ENCODE data around the gene TSPAN9. TPM values are rescaled to one million over a fixed set of nuclear protein-coding genes. Genes with fewer than 3 reads are reported as not detected.
A peak's percentile ranks its signal among the peaks of the same experiment; 100 is the strongest.

The TSPAN9 gene
- polyA plus RNA-seq, 1 of the 3 experiments (the other 2 are of a cell fraction): 34.9 TPM

DNA sequence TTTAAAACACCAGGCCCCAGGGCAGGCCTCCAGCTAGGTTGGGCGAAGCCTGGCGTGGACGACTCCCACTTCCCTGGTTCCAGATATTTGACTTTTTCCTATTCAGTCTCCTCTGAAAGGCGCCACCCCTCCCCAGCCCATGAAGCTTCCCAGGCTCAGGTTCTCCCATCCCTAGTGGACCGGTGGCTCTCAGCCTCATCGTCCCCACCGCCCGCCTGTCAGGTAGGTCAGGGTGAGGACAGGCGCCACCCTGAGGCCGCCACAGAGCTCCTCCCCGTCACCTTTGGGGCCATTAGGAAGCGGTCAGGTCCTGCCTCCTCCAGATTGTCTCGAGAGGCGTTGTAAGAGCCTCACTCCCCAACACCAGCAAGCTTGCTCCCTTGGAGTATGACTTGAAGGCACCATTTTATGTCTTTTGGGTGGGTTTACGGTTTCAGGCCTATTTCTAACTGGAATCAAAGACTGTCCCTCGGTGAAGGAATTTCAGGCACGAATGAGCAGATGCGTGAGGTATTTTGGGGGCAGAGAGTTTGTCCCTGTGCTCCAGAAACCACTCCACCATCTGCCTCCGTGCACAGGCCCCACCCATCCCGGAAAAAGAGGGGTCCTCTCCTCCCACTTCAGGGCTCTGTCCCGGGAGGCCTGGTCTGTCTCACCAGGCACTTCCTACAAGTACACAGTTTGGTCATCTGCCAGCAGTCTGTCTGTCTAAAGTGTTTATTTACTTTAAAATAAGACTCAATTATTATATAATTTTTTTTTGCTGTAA, 55.6 kb downstream of the TSPAN9 start (continued):
- TF ChIP-seq, protein P1, sequence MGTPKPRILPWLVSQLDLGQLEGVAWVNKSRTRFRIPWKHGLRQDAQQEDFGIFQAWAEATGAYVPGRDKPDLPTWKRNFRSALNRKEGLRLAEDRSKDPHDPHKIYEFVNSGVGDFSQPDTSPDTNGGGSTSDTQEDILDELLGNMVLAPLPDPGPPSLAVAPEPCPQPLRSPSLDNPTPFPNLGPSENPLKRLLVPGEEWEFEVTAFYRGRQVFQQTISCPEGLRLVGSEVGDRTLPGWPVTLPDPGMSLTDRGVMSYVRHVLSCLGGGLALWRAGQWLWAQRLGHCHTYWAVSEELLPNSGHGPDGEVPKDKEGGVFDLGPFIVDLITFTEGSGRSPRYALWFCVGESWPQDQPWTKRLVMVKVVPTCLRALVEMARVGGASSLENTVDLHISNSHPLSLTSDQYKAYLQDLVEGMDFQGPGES (IDR thresholded peaks at IDR 0.05; ENCODE audit: low read depth, low read length): no peak
- no peak for TF ChIP-seq RCOR1 (IDR thresholded peaks at IDR 0.05; ENCODE audit: low read length)
- TF ChIP-seq EZH2phosphoT487 (IDR thresholded peaks at IDR 0.05; ENCODE audit: borderline replicate concordance, low read depth): no peak
- TF ChIP-seq CHD2 (IDR thresholded peaks at IDR 0.05; ENCODE audit: low read length, partially characterized antibody): no peak

- no peaks in the 10 kb centered on the region for H3F3A ChIP-seq (replicated peaks; ENCODE audit: insufficient read depth)
- peak; percentile 18 for DNase-seq
- TF ChIP-seq NFIC (IDR thresholded peaks at IDR 0.05; ENCODE audit: borderline replicate concordance): peak; percentile 1; the same call in 1 of the 2 replicates
- no peak for TF ChIP-seq YY1 (IDR thresholded peaks at IDR 0.05; ENCODE audit: low read depth)
- no peak for TF ChIP-seq JUND (IDR thresholded peaks at IDR 0.05)
- TF ChIP-seq CHD2 (IDR thresholded peaks at IDR 0.05; ENCODE audit: low read length, partially characterized antibody): no peak
- no peak for TF ChIP-seq REST (IDR thresholded peaks at IDR 0.05; ENCODE audit: low read depth, low read length)
- no peak for TF ChIP-seq RXRA (IDR thresholded peaks at IDR 0.05; ENCODE audit: borderline replicate concordance, low read depth)
- no peaks in the 10 kb centered on the region for H3K27me3 ChIP-seq (ENCODE audit: insufficient read depth)
- no peaks in the 10 kb centered on the region for H3K36me3 ChIP-seq (replicated peaks in 1 of 2; ENCODE audit: control insufficient read depth in 1 of 2, insufficient read depth in 2 of 2, low read length in 1 of 2)
- no peaks in the 10 kb centered on the region for H3K79me2 ChIP-seq (ENCODE audit: insufficient read depth)
- H3K4me3 ChIP-seq (ENCODE audit: low read depth in 2 of 2, low read length in 1 of 2): no peak overlapping the region
- ChIA-PET POLR2A (no interaction called here), CTCF (interaction anchor here (1.2 to 16.7 kb wide), 8 partner anchors 10 to 644 kb away, joined by 3 to 368 read pairs (median 23); no protein-coding TSS in a partner anchor)
- H3K9me3 ChIP-seq: no peaks in the 10 kb centered on the region
- no peak overlapping the region for H3K9ac ChIP-seq
- H4K20me1 ChIP-seq (ENCODE audit: insufficient read depth): peaks cover 3% of the 10 kb centered on the region; the same call in 1 of the 2 replicates
- H3K27ac ChIP-seq (ENCODE audit: low read depth in 2 of 2, low read length in 1 of 2): no peak overlapping the region; a peak in 1 of 4 replicates
- H2AFZ ChIP-seq (ENCODE audit: low read depth): no peak overlapping the region
- no peaks in the 10 kb centered on the region for H3K9me2 ChIP-seq
- H3K4me2 ChIP-seq: no peak overlapping the region
- H3K4me1 ChIP-seq (ENCODE audit: control insufficient read depth in 1 of 2, insufficient read depth in 2 of 2, low read depth in 1 of 2, low read length in 1 of 2): peaks cover 13 to 21% of the 10 kb centered on the region in 2 experiments; a peak in 3 of 4 replicates
Measured at GRCh38 chr12:3133405-3133783, 56.2 kb downstream of the TSPAN9 start.

All from SK-N-SH (cell line).